HepG2 (cell line): Measurements from ENCODE around the gene XPC. TPM values are rescaled to one million over a fixed set of nuclear protein-coding genes. Genes with fewer than 3 reads are reported as not detected.

ENCODE experiments used
- EED ChIP-seq: sonication (generic); formaldehyde crosslinking; IDR thresholded peaks from 2 replicates; pipeline ENCODE4 v1.5.0; 2020; ENCODE audit warnings: mild to moderate bottlenecking, missing genetic modification reagents
- KAT7 ChIP-seq: IDR thresholded peaks from 2 replicates; pipeline ENCODE4 v1.6.1; 2018; ENCODE audit warnings: borderline replicate concordance, missing compliant biosample characterization
- MEF2D ChIP-seq: sonication (generic); formaldehyde crosslinking; IDR thresholded peaks from 2 replicates; pipeline ENCODE4 v1.5.1; 2020; ENCODE audit warnings: mild to moderate bottlenecking, missing genetic modification reagents
- MTF2 ChIP-seq: sonication (generic); formaldehyde crosslinking; IDR thresholded peaks from 2 replicates; pipeline ENCODE4 v1.5.0; 2020; ENCODE audit warnings: missing genetic modification reagents, borderline replicate concordance
- NFE2L1 ChIP-seq: sonication (generic); formaldehyde crosslinking; IDR thresholded peaks from 2 replicates; pipeline ENCODE4 v1.4.0; 2020; ENCODE audit warnings: missing genetic modification reagents, mild to moderate bottlenecking, borderline replicate concordance
- PHF5A ChIP-seq: IDR thresholded peaks from one replicate; pipeline ENCODE4 v1.6.1; 2018; ENCODE audit warnings: low read depth, missing genetic modification reagents; ENCODE audit not compliant: unreplicated experiment
- RAD51 ChIP-seq: fragments of 450-650 bp; IDR thresholded peaks from 2 replicates; pipeline ENCODE4 v1.6.1; 2016; ENCODE audit warnings: borderline replicate concordance
- RELA ChIP-seq: sonication (generic); formaldehyde crosslinking; IDR thresholded peaks from 2 replicates; pipeline ENCODE4 v1.4.0; 2020; ENCODE audit warnings: missing genetic modification reagents
- SMARCE1 ChIP-seq: fragments of 450-650 bp; IDR thresholded peaks from 2 replicates; pipeline ENCODE4 v1.6.1; 2017; ENCODE audit warnings: borderline replicate concordance
- TCF7 ChIP-seq: sonication (generic); IDR thresholded peaks from 2 replicates; pipeline ENCODE4 v1.6.1; 2016; ENCODE audit warnings: antibody characterized with exemption, low read depth
- ZNF546 ChIP-seq: sonication (generic); formaldehyde crosslinking; conservative IDR thresholded peaks from 2 replicates; pipeline ENCODE4 v1.8.1; 2023; ENCODE audit warnings: mild to moderate bottlenecking, missing genetic modification reagents
- ZNF572 ChIP-seq: sonication (generic); formaldehyde crosslinking; IDR thresholded peaks from 2 replicates; pipeline ENCODE4 v1.5.1; 2020; ENCODE audit warnings: mild to moderate bottlenecking, missing genetic modification reagents
- ZNF614 ChIP-seq: IDR thresholded peaks from 2 replicates; pipeline ENCODE4 v1.6.1; 2018; ENCODE audit warnings: missing biosample characterization, missing genetic modification reagents, inconsistent platforms, borderline replicate concordance
- ZNF839 ChIP-seq: sonication (generic); formaldehyde crosslinking; IDR thresholded peaks from 2 replicates; pipeline ENCODE4 v1.4.0; 2020; ENCODE audit warnings: missing genetic modification reagents, mild to moderate bottlenecking, borderline replicate concordance
- polyA plus RNA-seq, 8 experiments: library from polyadenylated mRNA; depleted of rRNA in 3 of 8; stranded (reverse) in 7 of 8; unstranded in 1 of 8; fragments of >200 nt; fragmentation: Illumina TruSeq in 4 of 8; extraction: Trizol in 4 of 8; gene quantifications; 2 replicates each; pipeline versions ENCODE4 v1.2.1 to v1.2.3, GENCODE V29; 2011 to 2016; ENCODE audit warnings: low read depth in 4 of 8, missing spikeins in 1 of 8, mixed read lengths in 1 of 8; ENCODE audit not compliant: insufficient read depth in 1 of 8
- total RNA-seq, 5 experiments: library from RNA; depleted of rRNA; stranded (reverse); fragments of >200 nt; fragmentation: Illumina TruSeq; extraction: Trizol; gene quantifications; 2 replicates each; pipeline ENCODE4 v1.2.3, GENCODE V29; 2016; ENCODE audit warnings: low read depth in 1 of 5
- TF ChIP-seq, protein P1 (sequence below): sonication (generic); formaldehyde crosslinking; IDR thresholded peaks from 2 replicates; pipeline ENCODE4 v1.4.0; 2020; ENCODE audit warnings: missing genetic modification reagents, borderline replicate concordance
- TF ChIP-seq, protein P2 (sequence below): sonication (generic); formaldehyde crosslinking; IDR thresholded peaks from 2 replicates; pipeline ENCODE4 v1.8.1; 2023; ENCODE audit warnings: mild to moderate bottlenecking, missing genetic modification reagents
- TF ChIP-seq, protein P3 (sequence below): sonication (generic); formaldehyde crosslinking; IDR thresholded peaks from 2 replicates; pipeline ENCODE4 v1.5.1; 2020; ENCODE audit warnings: mild to moderate bottlenecking, missing genetic modification reagents, borderline replicate concordance
- TF ChIP-seq, protein P4 (sequence below): sonication (generic); formaldehyde crosslinking; conservative IDR thresholded peaks from 2 replicates; pipeline ENCODE4 v1.8.0; 2022; ENCODE audit warnings: missing genetic modification reagents

The XPC gene
- total and polyA plus RNA-seq, 2 of the 13 experiments (the other 11 are each of a cell fraction or from before 2014, with no cell fraction given) = 9.4 to 24.1 TPM

DNA sequence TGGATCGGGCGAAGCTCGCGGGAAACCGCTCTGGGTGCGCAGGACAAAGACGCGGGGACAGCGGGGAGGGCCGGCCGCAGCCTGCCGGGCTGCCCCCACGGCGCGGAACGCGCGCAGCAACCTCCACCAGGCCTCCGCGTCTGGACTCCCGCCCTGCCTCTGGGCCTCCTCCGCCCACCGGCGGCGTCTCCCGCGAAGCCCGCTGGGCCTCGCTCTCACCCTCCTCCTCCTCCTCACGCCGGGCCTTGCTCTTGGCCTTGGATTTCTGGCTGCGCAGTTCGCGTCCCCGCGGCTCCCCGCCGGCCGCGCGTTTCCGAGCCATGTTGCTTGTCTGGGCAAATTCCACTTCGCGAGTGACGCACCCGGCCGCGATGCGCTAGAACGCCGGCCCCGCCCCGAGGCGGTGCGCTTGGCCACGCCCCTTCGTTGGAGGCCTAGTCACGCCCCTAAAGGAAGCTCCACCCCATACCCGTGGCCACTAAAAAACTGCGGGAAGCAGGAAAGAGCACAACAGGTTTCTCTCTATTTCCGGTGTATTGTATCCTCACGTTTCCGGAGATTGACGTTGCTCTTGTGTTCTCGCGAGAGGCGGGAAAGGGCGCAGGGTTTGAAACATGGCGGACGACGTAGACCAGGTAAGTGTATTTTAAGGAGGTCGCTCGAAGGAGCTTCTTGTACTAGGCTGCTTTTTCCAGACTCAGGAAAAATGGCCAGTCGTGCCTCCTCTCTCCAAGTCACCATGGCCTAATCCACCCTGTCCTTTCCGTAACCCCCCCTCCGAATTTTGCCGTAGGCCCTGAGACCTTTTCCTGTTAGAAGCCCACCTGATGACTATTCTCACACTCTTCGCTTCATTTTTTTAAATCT, at the start of gene XPC, which contains the start of gene LSM3 (continued):
- TF ChIP-seq, protein P1, sequence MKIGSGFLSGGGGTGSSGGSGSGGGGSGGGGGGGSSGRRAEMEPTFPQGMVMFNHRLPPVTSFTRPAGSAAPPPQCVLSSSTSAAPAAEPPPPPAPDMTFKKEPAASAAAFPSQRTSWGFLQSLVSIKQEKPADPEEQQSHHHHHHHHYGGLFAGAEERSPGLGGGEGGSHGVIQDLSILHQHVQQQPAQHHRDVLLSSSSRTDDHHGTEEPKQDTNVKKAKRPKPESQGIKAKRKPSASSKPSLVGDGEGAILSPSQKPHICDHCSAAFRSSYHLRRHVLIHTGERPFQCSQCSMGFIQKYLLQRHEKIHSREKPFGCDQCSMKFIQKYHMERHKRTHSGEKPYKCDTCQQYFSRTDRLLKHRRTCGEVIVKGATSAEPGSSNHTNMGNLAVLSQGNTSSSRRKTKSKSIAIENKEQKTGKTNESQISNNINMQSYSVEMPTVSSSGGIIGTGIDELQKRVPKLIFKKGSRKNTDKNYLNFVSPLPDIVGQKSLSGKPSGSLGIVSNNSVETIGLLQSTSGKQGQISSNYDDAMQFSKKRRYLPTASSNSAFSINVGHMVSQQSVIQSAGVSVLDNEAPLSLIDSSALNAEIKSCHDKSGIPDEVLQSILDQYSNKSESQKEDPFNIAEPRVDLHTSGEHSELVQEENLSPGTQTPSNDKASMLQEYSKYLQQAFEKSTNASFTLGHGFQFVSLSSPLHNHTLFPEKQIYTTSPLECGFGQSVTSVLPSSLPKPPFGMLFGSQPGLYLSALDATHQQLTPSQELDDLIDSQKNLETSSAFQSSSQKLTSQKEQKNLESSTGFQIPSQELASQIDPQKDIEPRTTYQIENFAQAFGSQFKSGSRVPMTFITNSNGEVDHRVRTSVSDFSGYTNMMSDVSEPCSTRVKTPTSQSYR = no peak
- TF ChIP-seq EED (CRISPR knock-in tag) (peak; percentile 44; the same call in 1 of the 2 replicates), RAD51 (no peak), TCF7 (no peak), MTF2 (CRISPR knock-in tag) (peak; percentile 70; the same call in 1 of the 2 replicates), RELA (CRISPR knock-in tag) (no peak), ZNF546 (CRISPR knock-in tag) (no peak), SMARCE1 (no peak), ZNF614 (CRISPR knock-in tag) (peak; percentile 72; the same call in 1 of the 2 replicates), ZNF839 (CRISPR knock-in tag) (0 out of 2 replicates have a peak, but pooled peaks have one; percentile 30), KAT7 (CRISPR knock-in tag) (peak; percentile 88; the same call in 1 of the 2 replicates), ZNF572 (no peak), MEF2D (peak; percentile 51; the same call in 1 of the 2 replicates), NFE2L1 (no peak), PHF5A (CRISPR knock-in tag) (no peak)
- TF ChIP-seq, protein P2, sequence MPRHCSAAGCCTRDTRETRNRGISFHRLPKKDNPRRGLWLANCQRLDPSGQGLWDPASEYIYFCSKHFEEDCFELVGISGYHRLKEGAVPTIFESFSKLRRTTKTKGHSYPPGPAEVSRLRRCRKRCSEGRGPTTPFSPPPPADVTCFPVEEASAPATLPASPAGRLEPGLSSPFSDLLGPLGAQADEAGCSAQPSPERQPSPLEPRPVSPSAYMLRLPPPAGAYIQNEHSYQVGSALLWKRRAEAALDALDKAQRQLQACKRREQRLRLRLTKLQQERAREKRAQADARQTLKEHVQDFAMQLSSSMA (CRISPR knock-in tag) = peak; percentile 73; the same call in 1 of the 2 replicates
- TF ChIP-seq, protein P3, sequence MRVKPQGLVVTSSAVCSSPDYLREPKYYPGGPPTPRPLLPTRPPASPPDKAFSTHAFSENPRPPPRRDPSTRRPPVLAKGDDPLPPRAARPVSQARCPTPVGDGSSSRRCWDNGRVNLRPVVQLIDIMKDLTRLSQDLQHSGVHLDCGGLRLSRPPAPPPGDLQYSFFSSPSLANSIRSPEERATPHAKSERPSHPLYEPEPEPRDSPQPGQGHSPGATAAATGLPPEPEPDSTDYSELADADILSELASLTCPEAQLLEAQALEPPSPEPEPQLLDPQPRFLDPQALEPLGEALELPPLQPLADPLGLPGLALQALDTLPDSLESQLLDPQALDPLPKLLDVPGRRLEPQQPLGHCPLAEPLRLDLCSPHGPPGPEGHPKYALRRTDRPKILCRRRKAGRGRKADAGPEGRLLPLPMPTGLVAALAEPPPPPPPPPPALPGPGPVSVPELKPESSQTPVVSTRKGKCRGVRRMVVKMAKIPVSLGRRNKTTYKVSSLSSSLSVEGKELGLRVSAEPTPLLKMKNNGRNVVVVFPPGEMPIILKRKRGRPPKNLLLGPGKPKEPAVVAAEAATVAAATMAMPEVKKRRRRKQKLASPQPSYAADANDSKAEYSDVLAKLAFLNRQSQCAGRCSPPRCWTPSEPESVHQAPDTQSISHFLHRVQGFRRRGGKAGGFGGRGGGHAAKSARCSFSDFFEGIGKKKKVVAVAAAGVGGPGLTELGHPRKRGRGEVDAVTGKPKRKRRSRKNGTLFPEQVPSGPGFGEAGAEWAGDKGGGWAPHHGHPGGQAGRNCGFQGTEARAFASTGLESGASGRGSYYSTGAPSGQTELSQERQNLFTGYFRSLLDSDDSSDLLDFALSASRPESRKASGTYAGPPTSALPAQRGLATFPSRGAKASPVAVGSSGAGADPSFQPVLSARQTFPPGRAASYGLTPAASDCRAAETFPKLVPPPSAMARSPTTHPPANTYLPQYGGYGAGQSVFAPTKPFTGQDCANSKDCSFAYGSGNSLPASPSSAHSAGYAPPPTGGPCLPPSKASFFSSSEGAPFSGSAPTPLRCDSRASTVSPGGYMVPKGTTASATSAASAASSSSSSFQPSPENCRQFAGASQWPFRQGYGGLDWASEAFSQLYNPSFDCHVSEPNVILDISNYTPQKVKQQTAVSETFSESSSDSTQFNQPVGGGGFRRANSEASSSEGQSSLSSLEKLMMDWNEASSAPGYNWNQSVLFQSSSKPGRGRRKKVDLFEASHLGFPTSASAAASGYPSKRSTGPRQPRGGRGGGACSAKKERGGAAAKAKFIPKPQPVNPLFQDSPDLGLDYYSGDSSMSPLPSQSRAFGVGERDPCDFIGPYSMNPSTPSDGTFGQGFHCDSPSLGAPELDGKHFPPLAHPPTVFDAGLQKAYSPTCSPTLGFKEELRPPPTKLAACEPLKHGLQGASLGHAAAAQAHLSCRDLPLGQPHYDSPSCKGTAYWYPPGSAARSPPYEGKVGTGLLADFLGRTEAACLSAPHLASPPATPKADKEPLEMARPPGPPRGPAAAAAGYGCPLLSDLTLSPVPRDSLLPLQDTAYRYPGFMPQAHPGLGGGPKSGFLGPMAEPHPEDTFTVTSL (CRISPR knock-in tag) = peak; percentile 51; the same call in 1 of the 2 replicates
- TF ChIP-seq, protein P4, sequence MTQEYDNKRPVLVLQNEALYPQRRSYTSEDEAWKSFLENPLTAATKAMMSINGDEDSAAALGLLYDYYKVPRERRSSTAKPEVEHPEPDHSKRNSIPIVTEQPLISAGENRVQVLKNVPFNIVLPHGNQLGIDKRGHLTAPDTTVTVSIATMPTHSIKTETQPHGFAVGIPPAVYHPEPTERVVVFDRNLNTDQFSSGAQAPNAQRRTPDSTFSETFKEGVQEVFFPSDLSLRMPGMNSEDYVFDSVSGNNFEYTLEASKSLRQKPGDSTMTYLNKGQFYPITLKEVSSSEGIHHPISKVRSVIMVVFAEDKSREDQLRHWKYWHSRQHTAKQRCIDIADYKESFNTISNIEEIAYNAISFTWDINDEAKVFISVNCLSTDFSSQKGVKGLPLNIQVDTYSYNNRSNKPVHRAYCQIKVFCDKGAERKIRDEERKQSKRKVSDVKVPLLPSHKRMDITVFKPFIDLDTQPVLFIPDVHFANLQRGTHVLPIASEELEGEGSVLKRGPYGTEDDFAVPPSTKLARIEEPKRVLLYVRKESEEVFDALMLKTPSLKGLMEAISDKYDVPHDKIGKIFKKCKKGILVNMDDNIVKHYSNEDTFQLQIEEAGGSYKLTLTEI = no peak
